ENCODE results near the gene FOXP1. TPM values are rescaled to one million over a fixed set of nuclear protein-coding genes. Genes with fewer than 3 reads are reported as not detected.

The FOXP1 gene
- total RNA-seq, 4 donors from 2014 or later, result 181 to 225 (median 205) TPM

GRCh38 chr3:71122641-71123040 is 460.9 kb downstream of the FOXP1 start:
- WGBS, result 84% methylated on average over 4 of the region's 4 CpGs
- H3K4me1 ChIP-seq, result peaks cover 25 to 96% (median 89%) of the 10 kb centered on the region in 4 donors
- H3K4me3 ChIP-seq, result no peak overlapping the region
- H3K27me3 ChIP-seq, result no peaks in the 10 kb centered on the region
- H3K9me3 ChIP-seq, result no peaks in the 10 kb centered on the region
- H3K36me3 ChIP-seq, result no peaks in the 10 kb centered on the region
- H3K27ac ChIP-seq (replicated peaks in 1 of 4), result peak overlapping the region; percentile 21 to 44 (median 36)
- no peak for DNase-seq (ENCODE audit: extremely low spot score)
- intact Hi-C loops (cut with DNase I), result loop anchor here (10.0 kb wide), 1 partner anchor 182 kb away; no protein-coding TSS in a partner anchor
- no peak for TF ChIP-seq POLR2A (IDR thresholded peaks at IDR 0.05; ENCODE audit: low read depth)
- no peak for TF ChIP-seq POLR2AphosphoS5 (IDR thresholded peaks at IDR 0.05)
- no peak for TF ChIP-seq CTCF (IDR thresholded peaks at IDR 0.05)
- no peak for TF ChIP-seq EP300 (IDR thresholded peaks at IDR 0.05)

GRCh38 chr3:71121429-71122167 is 461.9 kb downstream of the FOXP1 start:
- no peak for TF ChIP-seq EP300 (IDR thresholded peaks at IDR 0.05)
- TF ChIP-seq CTCF (IDR thresholded peaks at IDR 0.05), result no peak
- TF ChIP-seq POLR2AphosphoS5 (IDR thresholded peaks at IDR 0.05), result peak; percentile 18 to 56
- 52% methylated on average over 3 of the region's 3 CpGs for WGBS
- H3K9me3 ChIP-seq, result no peaks in the 10 kb centered on the region
- intact Hi-C loops (cut with DNase I), result loop anchor here (10.0 kb wide), 1 partner anchor 183 kb away; no protein-coding TSS in a partner anchor
- H3K27me3 ChIP-seq, result no peaks in the 10 kb centered on the region
- H3K4me3 ChIP-seq, result no peak overlapping the region
- H3K36me3 ChIP-seq, result no peaks in the 10 kb centered on the region
- DNase-seq (ENCODE audit: extremely low spot score), result no peak
- H3K4me1 ChIP-seq, result peaks cover 26 to 94% (median 88%) of the 10 kb centered on the region in 4 donors
- H3K27ac ChIP-seq (replicated peaks in 1 of 4), result peak overlapping the region; percentile 21 to 44 (median 36)

GRCh38 chr3:71120012-71120411 is 463.5 kb downstream of the FOXP1 start:
- no peaks in the 10 kb centered on the region for H3K36me3 ChIP-seq
- TF ChIP-seq EP300 (IDR thresholded peaks at IDR 0.05) (no peak), POLR2A (IDR thresholded peaks at IDR 0.05; ENCODE audit: low read depth) (no peak), CTCF (IDR thresholded peaks at IDR 0.05) (no peak), POLR2AphosphoS5 (IDR thresholded peaks at IDR 0.05) (no peak)
- no peaks in the 10 kb centered on the region for H3K9me3 ChIP-seq
- H3K4me3 ChIP-seq, result no peak overlapping the region
- H3K27ac ChIP-seq (replicated peaks in 1 of 4), result peak overlapping the region in 3 of 4 donors; percentile 18 to 44 (median 43)
- no peaks in the 10 kb centered on the region for H3K27me3 ChIP-seq
- DNase-seq (ENCODE audit: extremely low spot score), result no peak
- H3K4me1 ChIP-seq, result peaks cover 22 to 95% (median 90%) of the 10 kb centered on the region in 4 donors
- intact Hi-C loops (cut with DNase I), result loop anchor here (10.0 kb wide), 1 partner anchor 185 kb away; no protein-coding TSS in a partner anchor

- H3K27me3 ChIP-seq, result no peaks in the 10 kb centered on the region
- H3K4me3 ChIP-seq, result no peak overlapping the region
- no peaks in the 10 kb centered on the region for H3K36me3 ChIP-seq
- no peak for TF ChIP-seq POLR2AphosphoS5 (IDR thresholded peaks at IDR 0.05)
- TF ChIP-seq POLR2A (IDR thresholded peaks at IDR 0.05; ENCODE audit: low read depth), result no peak
- TF ChIP-seq CTCF (IDR thresholded peaks at IDR 0.05), result no peak
- no peak for TF ChIP-seq EP300 (IDR thresholded peaks at IDR 0.05)
- H3K27ac ChIP-seq (replicated peaks in 1 of 4), result peak overlapping the region; percentile 18 to 84 (median 40)
- WGBS, result 41% methylated on average over 2 of the region's 2 CpGs
- peaks cover 22 to 96% (median 90%) of the 10 kb centered on the region in 4 donors for H3K4me1 ChIP-seq
- no peaks in the 10 kb centered on the region for H3K9me3 ChIP-seq
- DNase-seq (ENCODE audit: extremely low spot score), result no peak
- intact Hi-C loops (cut with DNase I), result no loop called here
Measured at GRCh38 chr3:71119171-71119570, 464.4 kb downstream of the FOXP1 start.

All from esophagus muscularis mucosa (tissue), 4 donors.